ENCODE data around the gene CHGA.

GRCh38 chr14:92903359-92903758, 19.6 kb upstream of the CHGA start:
- TF ChIP-seq CTCF (IDR thresholded peaks at IDR 0.05) (no peak), POLR2A (IDR thresholded peaks at IDR 0.05) (no peak)
